GM12878 (cell line): ENCODE measurements around the gene ZNF662. TPM values are rescaled to one million over a fixed set of nuclear protein-coding genes. Genes with fewer than 3 reads are reported as not detected.

Source experiments
- GATAD2B ChIP-seq: fragments of 450-650 bp; conservative IDR thresholded peaks from 2 replicates; pipeline ENCODE4 v1.6.1; 2017; ENCODE audit warnings: low read depth, mild to moderate bottlenecking, moderate library complexity
- IKZF1 ChIP-seq: fragments of 450-650 bp; conservative IDR thresholded peaks from 2 replicates; pipeline ENCODE4 v1.6.1; 2017; ENCODE audit warnings: antibody characterized with exemption, mild to moderate bottlenecking
- JUND ChIP-seq: IDR thresholded peaks from 2 replicates; pipeline ENCODE4 v1.6.1; 2012; ENCODE audit warnings: low read depth, mild to moderate bottlenecking, low read length, improper control_type of control experiment, moderate library complexity
- MAX ChIP-seq: IDR thresholded peaks from 2 replicates; pipeline ENCODE4 v1.6.1; 2012; ENCODE audit warnings: low read depth, low read length, improper control_type of control experiment
- MLLT1 ChIP-seq: fragments of 450-650 bp; IDR thresholded peaks from 2 replicates; pipeline ENCODE4 v1.6.1; 2016; ENCODE audit warnings: mild to moderate bottlenecking
- NKRF ChIP-seq: fragments of 450-650 bp; conservative IDR thresholded peaks from 2 replicates; pipeline ENCODE4 v1.6.1; 2017; ENCODE audit warnings: mild to moderate bottlenecking, moderate library complexity
- POLR2A ChIP-seq: IDR thresholded peaks from 2 replicates; pipeline ENCODE4 v1.6.1; 2011; ENCODE audit warnings: low read depth, mild to moderate bottlenecking, low read length
- RAD51 ChIP-seq: fragments of 450-650 bp; IDR thresholded peaks from 2 replicates; pipeline ENCODE4 v1.6.1; 2016; ENCODE audit warnings: moderate library complexity, mild to moderate bottlenecking, inconsistent platforms
- RB1 ChIP-seq: fragments of 450-650 bp; formaldehyde crosslinking; IDR thresholded peaks from 2 replicates; pipeline ENCODE4 v1.6.1; 2017; ENCODE audit warnings: mild to moderate bottlenecking, borderline replicate concordance
- RCOR1 ChIP-seq: conservative IDR thresholded peaks from 2 replicates; pipeline ENCODE4 v1.6.1; 2012; ENCODE audit warnings: low read depth, low read length, improper control_type of control experiment
- RELA ChIP-seq: fragments of 450-650 bp; IDR thresholded peaks from 2 replicates; pipeline ENCODE4 v1.8.0; 2014; ENCODE audit warnings: borderline replicate concordance; ENCODE audit not compliant: partially characterized antibody
- RFX5 ChIP-seq: IDR thresholded peaks from 2 replicates; pipeline ENCODE4 v1.6.1; 2011; ENCODE audit warnings: low read depth, low read length, improper control_type of control experiment
- SMAD5 ChIP-seq: IDR thresholded peaks from 2 replicates; pipeline ENCODE4 v1.6.1; 2016; ENCODE audit warnings: antibody characterized with exemption, low read depth
- SREBF1 ChIP-seq: IDR thresholded peaks from 2 replicates; pipeline ENCODE4 v1.6.1; 2012; ENCODE audit warnings: mild to moderate bottlenecking, low read length
- SRF ChIP-seq, 2 experiments: IDR thresholded peaks; 2 replicates each; pipeline ENCODE4 v1.6.1; 2011; ENCODE audit warnings: low read depth in 2 of 2, low read length in 2 of 2, mild to moderate bottlenecking in 1 of 2, moderate library complexity in 1 of 2
- STAT1 ChIP-seq: fragments of 450-650 bp; conservative IDR thresholded peaks from 2 replicates; pipeline ENCODE4 v1.6.1; 2014; ENCODE audit warnings: antibody characterized with exemption, mild to moderate bottlenecking
- TCF3 ChIP-seq: IDR thresholded peaks from 2 replicates; pipeline ENCODE4 v1.6.1; 2012; ENCODE audit warnings: low read depth, mild to moderate bottlenecking, low read length, borderline replicate concordance; ENCODE audit not compliant: insufficient read depth
- polyA plus RNA-seq, 11 experiments: library from polyadenylated mRNA; depleted of rRNA in 4 of 11; unstranded in 6 of 11; stranded (reverse) in 5 of 11; fragments of >200 nt; fragmentation: Nextera tagmentation in 4 of 11; fragmentation: Illumina TruSeq in 1 of 11; extraction: Ambion mirVana in 4 of 11; extraction: Trizol in 1 of 11; gene quantifications; 1 replicate in 1 of 11; 2 replicates in 10 of 11; pipeline versions ENCODE4 v1.2.1 to v1.2.3, GENCODE V29; 2011 to 2016; ENCODE audit warnings: inconsistent platforms in 2 of 11, missing spikeins in 2 of 11, low read depth in 1 of 11
- total RNA-seq, 4 experiments: library from RNA; depleted of rRNA in 3 of 4; stranded (reverse); fragments of >200 nt in 3 of 4; fragmentation: Illumina TruSeq in 1 of 4; extraction: Trizol in 1 of 4; gene quantifications; 2 replicates each; pipeline versions ENCODE4 v1.2.1 to v1.2.3, GENCODE V29; 2013 to 2021
- TF ChIP-seq, protein P1 (sequence below): fragments of 450-650 bp; formaldehyde crosslinking; IDR thresholded peaks from 2 replicates; pipeline ENCODE4 v1.4.0; 2020; ENCODE audit warnings: mild to moderate bottlenecking, moderate library complexity
- TF ChIP-seq, protein P2 (sequence below): fragments of 450-650 bp; IDR thresholded peaks from 2 replicates; pipeline ENCODE4 v1.6.1; 2018; ENCODE audit warnings: mild to moderate bottlenecking, low read depth, moderate library complexity; ENCODE audit not compliant: partially characterized antibody

ZNF662 gene
- total and polyA plus RNA-seq, 10 of the 15 experiments (the other 5 are each of a cell fraction or from before 2014, with no cell fraction given) = not detected

- TF ChIP-seq, protein P1, sequence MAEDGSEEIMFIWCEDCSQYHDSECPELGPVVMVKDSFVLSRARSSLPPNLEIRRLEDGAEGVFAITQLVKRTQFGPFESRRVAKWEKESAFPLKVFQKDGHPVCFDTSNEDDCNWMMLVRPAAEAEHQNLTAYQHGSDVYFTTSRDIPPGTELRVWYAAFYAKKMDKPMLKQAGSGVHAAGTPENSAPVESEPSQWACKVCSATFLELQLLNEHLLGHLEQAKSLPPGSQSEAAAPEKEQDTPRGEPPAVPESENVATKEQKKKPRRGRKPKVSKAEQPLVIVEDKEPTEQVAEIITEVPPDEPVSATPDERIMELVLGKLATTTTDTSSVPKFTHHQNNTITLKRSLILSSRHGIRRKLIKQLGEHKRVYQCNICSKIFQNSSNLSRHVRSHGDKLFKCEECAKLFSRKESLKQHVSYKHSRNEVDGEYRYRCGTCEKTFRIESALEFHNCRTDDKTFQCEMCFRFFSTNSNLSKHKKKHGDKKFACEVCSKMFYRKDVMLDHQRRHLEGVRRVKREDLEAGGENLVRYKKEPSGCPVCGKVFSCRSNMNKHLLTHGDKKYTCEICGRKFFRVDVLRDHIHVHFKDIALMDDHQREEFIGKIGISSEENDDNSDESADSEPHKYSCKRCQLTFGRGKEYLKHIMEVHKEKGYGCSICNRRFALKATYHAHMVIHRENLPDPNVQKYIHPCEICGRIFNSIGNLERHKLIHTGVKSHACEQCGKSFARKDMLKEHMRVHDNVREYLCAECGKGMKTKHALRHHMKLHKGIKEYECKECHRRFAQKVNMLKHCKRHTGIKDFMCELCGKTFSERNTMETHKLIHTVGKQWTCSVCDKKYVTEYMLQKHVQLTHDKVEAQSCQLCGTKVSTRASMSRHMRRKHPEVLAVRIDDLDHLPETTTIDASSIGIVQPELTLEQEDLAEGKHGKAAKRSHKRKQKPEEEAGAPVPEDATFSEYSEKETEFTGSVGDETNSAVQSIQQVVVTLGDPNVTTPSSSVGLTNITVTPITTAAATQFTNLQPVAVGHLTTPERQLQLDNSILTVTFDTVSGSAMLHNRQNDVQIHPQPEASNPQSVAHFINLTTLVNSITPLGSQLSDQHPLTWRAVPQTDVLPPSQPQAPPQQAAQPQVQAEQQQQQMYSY = no peak
- TF ChIP-seq SRF (IDR thresholded peaks at IDR 0.05; ENCODE audit: low read depth in 2 of 2, low read length in 2 of 2) = peak in 1 of 2 experiments; percentile 59; a peak in 1 of 4 replicates
- no peak for TF ChIP-seq RAD51
- TF ChIP-seq MLLT1 = no peak
- TF ChIP-seq RFX5 = 0 out of 2 replicates have a peak, but pooled peaks have one; percentile 43
- no peak for TF ChIP-seq STAT1
- TF ChIP-seq GATAD2B = peak; percentile 59; the same call in 1 of the 2 replicates
- TF ChIP-seq RELA = peak; percentile 78
- peak; percentile 60 for TF ChIP-seq POLR2A
- peak; percentile 63; the same call in 1 of the 2 replicates for TF ChIP-seq RB1
- TF ChIP-seq TCF3 = no peak
- no peak for TF ChIP-seq NKRF
- TF ChIP-seq, protein P2, sequence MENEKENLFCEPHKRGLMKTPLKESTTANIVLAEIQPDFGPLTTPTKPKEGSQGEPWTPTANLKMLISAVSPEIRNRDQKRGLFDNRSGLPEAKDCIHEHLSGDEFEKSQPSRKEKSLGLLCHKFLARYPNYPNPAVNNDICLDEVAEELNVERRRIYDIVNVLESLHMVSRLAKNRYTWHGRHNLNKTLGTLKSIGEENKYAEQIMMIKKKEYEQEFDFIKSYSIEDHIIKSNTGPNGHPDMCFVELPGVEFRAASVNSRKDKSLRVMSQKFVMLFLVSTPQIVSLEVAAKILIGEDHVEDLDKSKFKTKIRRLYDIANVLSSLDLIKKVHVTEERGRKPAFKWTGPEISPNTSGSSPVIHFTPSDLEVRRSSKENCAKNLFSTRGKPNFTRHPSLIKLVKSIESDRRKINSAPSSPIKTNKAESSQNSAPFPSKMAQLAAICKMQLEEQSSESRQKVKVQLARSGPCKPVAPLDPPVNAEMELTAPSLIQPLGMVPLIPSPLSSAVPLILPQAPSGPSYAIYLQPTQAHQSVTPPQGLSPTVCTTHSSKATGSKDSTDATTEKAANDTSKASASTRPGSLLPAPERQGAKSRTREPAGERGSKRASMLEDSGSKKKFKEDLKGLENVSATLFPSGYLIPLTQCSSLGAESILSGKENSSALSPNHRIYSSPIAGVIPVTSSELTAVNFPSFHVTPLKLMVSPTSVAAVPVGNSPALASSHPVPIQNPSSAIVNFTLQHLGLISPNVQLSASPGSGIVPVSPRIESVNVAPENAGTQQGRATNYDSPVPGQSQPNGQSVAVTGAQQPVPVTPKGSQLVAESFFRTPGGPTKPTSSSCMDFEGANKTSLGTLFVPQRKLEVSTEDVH = no peak
- TF ChIP-seq IKZF1 = peak; percentile 66
- no peak for TF ChIP-seq RCOR1
- peak; percentile 5; the same call in 1 of the 2 replicates for TF ChIP-seq JUND
- TF ChIP-seq SMAD5 = no peak
- TF ChIP-seq SREBF1 = no peak
- TF ChIP-seq MAX = 0 out of 2 replicates have a peak, but pooled peaks have one; percentile 13
Measured at GRCh38 chr3:42880601-42881451, 25.1 kb upstream of the ZNF662 start (continued).
